Lower leg skin (tissue), 4 donors: ENCODE measurements around the gene TMEM145. TPM values are rescaled to one million over a fixed set of nuclear protein-coding genes. Genes with fewer than 3 reads are reported as not detected.
"Not testable (repeated sequence)": the region's sequence is repeated elsewhere in the genome, so short reads cannot be mapped to it uniquely, and the experiment has no call there.

Experiments used
- DNase-seq, 2 donors: peaks; one replicate each; pipeline ENCODE4 v3.0.0-alpha.2; 2019; ENCODE audit warnings: low spot score in 2 of 2
- H3K4me3 ChIP-seq: fragments of 200-600 bp; sonication (generic); 2 replicates; pipeline ENCODE4 v1.5.1; 2017; ENCODE audit warnings: mild to moderate bottlenecking, low read depth; ENCODE audit not compliant: poor library complexity, severe bottlenecking
- CTCF ChIP-seq, 3 donors: fragments of 450-650 bp; IDR thresholded peaks; one replicate each; pipeline ENCODE4 v1.5.1; 2016; ENCODE audit warnings: antibody characterized with exemption in 3 of 3, mild to moderate bottlenecking in 3 of 3, moderate library complexity in 2 of 3
- POLR2A ChIP-seq, 2 donors: fragments of 450-650 bp; IDR thresholded peaks; one replicate each; pipeline ENCODE4 v1.6.1; 2016 to 2017; ENCODE audit warnings: antibody characterized with exemption in 2 of 2, mild to moderate bottlenecking in 1 of 2, moderate library complexity in 1 of 2
- WGBS, 2 donors: methylation state at CpG; one replicate each; pipeline ENCODE4 v1.1.5; 2018; 5-methylcytosine and 5-hydroxymethylcytosine counted together
- intact Hi-C: fragments of 100-400 bp; cut with DNase I; formaldehyde crosslinking; loops from one replicate; pipeline ENCODE4 v1.15.0; 2023; ENCODE audit warnings: low total_unique reads
- total RNA-seq, 4 donors: library from RNA; depleted of rRNA; stranded (reverse); fragments of >200 nt; gene quantifications; one replicate each; pipeline ENCODE4 v1.1.0, GENCODE V29; 2016

TMEM145 gene
- total RNA-seq, 4 donors from 2014 or later = 0.88 TPM; not detected in 3

- 86 to 88% methylated on average over 7 of the region's 7 CpGs for WGBS, 2 donors
- intact Hi-C loops = no loop called here
- TF ChIP-seq POLR2A (IDR thresholded peaks at IDR 0.05) = no peak
- no peak for DNase-seq
- H3K4me3 ChIP-seq = no peak overlapping the region
These were observed 22.3 kb downstream of the TMEM145 start for GRCh38 chr19:42335374-42335936.

DNA sequence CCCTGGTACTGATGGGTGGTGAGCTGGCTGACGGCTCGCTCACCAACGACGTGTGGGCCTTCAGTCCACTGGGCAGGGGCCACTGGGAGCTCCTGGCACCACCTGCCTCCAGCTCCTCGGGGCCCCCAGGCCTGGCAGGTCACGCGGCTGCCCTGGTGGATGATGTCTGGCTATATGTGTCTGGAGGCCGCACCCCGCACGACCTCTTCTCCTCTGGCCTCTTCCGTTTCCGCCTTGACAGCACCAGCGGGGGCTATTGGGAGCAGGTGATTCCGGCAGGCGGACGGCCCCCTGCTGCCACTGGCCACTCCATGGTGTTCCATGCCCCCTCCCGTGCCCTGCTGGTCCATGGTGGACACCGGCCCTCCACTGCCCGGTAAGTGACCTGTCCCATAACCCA is 22.9 kb downstream of the TMEM145 start:
- no peak overlapping the region for H3K4me3 ChIP-seq
- no peak for DNase-seq
- WGBS, 2 donors = 87 to 93% methylated on average over 13 to 18 of the region's 19 CpGs
- intact Hi-C loops = no loop called here
- TF ChIP-seq POLR2A (IDR thresholded peaks at IDR 0.05) = no peak
- TF ChIP-seq CTCF (IDR thresholded peaks at IDR 0.05) = no peak

DNA sequence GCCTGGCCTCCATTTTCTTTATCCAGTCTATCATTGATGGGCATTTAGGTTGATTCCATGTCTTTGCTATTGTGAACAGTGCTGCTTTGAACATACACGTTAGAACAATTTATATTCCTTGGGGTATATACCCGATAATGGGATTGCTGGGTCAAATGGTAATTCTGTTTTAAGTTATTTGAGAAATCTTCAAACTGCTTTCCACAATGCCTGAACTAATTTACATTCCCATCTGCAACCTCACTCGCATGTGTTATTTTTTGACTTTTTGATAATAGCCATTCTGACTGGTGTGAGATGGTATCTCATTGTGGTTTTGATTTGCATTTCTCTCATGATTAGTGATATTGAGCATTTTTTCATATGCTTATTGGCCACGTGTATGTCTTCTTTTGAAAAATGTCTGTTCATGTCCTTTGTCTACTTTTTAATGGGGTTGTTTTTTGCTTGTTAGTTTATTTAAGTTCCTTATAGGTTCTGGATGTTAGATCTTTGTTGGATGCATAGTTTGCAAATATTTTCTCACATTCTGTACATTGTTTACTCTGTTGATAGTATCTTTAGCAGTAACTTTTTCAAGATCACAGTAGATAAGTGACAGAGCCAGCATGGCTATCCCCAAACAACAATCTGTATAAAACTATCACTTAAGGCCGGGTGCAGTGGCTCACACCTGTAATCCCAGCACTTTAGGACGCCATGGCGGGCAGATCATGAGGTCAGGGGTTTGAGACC is 26.2 kb downstream of the TMEM145 start:
- H3K4me3 ChIP-seq, DNase-seq, intact Hi-C loops: not testable (repeated sequence)
- WGBS, 2 donors = 88 to 93% methylated on average over 7 of the region's 7 CpGs

DNA sequence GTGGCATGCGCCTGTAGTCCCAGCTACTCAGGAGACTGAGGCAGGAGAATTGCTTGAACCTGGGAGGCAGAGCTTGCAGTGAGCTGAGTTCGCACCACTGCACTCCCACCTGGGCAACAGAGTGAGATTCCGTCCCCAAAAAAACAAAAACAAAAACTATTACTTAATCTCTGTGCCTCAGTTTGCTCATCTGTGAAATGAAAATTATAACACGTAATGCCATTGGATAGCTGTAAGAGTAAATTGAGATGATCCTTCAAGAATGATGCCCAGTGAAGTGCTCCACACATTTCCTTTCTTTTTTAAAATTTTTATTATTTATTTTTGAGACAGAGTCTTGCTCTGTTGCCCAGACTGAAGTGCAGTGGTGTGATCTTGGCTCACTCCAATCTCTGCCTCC is 26.8 kb downstream of the TMEM145 start:
- intact Hi-C loops, H3K4me3 ChIP-seq, DNase-seq: not testable (repeated sequence)
- 95 to 97% methylated on average over 4 of the region's 4 CpGs for whole genome bisulfite sequencing, 2 donors

GRCh38 chr19:42343344-42344110 is 30.4 kb downstream of the TMEM145 start:
- intact Hi-C loops = no loop called here
- TF ChIP-seq CTCF (IDR thresholded peaks at IDR 0.05) (no peak), POLR2A (IDR thresholded peaks at IDR 0.05) (no peak)
- DNase-seq = no peak
- WGBS, 2 donors = 82 to 90% methylated on average over 17 of the region's 17 CpGs
- no peak overlapping the region for H3K4me3 ChIP-seq

GRCh38 chr19:42344336-42344893 is 31.3 kb downstream of the TMEM145 start:
- no peak overlapping the region for H3K4me3 ChIP-seq
- WGBS, 2 donors = 90 to 93% methylated on average over 15 to 18 of the region's 18 CpGs
- intact Hi-C loops = no loop called here
- TF ChIP-seq CTCF (IDR thresholded peaks at IDR 0.05) = no peak
- no peak for TF ChIP-seq POLR2A (IDR thresholded peaks at IDR 0.05)
- no peak for DNase-seq

DNA sequence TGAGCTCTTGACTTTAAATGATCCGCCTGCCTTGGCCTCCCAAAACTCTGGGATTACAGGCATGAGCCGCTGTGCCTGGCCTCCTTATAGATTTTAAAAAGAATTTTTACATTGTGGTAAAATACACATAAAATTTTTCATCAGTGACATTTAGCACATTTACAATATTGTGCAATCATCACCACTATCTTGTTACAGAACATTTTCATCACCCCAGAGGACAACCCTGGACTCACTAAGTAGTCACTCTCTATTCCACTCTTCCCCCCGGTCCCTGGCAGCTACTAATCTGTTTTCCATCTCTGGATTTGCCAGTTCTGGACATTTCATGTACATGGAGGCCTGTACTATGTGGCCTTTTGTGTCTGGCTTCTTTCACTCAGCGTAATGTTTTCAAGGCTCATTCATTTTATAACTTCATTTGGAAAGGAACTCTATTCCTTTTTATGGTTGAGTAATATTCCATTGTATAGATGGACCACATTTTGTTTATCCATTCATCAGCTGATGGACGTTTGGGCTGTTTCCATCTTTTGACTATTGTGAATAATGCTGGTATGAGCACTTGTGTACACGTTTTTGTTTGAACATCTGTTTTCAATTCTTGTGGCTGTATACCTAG is 32.2 kb downstream of the TMEM145 start:
- intact Hi-C loops = no loop called here
- H3K4me3 ChIP-seq = no peak overlapping the region
- WGBS, 2 donors = 87 to 88% methylated on average over 6 of the region's 6 CpGs
- no peak for TF ChIP-seq POLR2A (IDR thresholded peaks at IDR 0.05)
- TF ChIP-seq CTCF (IDR thresholded peaks at IDR 0.05) = no peak
- no peak for DNase-seq
